Left forelimb (tissue), 1 donor: ENCODE measurements around the gene OR52M1.

ENCODE experiments used
- DNase-seq: peaks from one replicate; pipeline ENCODE4 v3.0.0-alpha.2; 2018; ENCODE audit warnings: low spot score

Gene OR52M1

DNA sequence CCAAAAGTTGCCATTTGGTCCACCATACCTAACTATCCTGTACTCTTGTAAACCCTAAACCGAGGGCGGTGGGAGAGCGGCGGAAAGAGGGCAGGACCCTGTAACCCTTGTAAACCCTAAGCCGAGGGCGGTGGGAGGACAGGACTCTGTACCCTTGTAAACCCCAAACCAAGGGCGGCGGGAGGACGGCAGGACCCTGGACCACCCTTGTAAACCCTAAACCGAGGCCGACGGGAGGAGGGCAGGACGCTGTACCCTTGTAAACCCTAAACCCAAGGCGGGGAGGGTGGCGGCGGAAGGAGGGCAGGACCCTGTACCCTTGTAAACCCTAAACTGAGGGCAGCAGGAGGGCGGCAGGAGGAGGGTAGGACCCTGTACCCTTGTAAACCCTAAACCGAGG, 24.1 kb downstream of the OR52M1 start:
- DNase-seq: no peak

DNA sequence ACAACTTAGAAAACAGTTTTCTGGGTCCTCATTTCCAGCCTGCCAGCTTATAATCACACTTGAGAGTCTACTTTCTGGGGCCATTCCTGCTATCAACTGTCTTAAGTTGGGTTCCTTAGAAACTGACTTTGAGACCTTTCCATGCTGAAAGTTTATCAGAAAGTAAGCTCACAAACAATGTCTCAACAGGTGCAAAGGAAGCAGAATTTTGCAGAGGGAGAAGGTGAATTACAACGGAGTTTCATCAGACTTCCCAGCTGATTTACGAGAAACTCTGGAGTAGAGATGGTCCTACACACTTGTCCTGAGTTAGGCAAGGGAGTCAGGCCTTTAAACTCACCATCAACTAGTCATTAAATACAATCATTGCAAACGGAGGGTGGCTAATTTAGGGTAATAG, 31.9 kb downstream of the OR52M1 start:
- no peak for DNase-seq

DNA sequence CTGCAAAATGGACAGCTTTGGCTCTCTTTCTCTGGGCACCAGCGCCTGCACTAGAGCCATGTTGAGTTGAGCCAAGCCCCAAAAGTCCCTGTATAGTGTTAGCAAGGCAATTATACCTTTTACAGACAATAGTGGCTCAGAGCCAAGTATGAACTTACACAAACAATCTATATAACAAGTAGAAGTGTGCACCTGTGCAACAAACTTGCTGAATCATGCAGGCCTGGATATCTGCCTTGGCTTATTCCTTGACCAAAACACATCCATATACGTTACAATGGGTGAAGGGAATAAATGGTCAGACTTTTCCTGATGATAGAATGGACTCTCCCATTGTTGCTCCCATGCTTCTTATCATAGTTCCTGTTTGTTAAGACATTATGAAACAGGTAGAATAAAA, 32.8 kb downstream of the OR52M1 start:
- DNase-seq: no peak

DNA sequence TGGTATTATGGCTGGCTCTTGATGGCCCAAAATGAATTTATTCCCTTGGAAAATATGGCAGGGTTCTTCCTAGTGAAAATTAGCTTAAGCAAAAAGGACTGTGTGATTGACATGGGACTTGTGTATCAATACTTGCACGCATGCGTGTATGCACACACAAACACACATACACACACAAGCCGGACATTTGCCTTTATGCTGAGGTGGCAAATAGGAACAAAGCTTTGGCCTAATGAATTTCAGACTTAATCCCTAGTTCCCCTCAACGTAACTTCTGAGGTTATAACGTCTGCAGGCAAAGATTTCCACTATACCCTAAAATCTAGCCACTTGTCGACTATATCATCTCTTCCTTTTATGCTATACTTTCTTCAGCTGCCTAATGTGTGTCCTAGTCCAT, 33.6 kb downstream of the OR52M1 start:
- no peak for DNase-seq

DNA sequence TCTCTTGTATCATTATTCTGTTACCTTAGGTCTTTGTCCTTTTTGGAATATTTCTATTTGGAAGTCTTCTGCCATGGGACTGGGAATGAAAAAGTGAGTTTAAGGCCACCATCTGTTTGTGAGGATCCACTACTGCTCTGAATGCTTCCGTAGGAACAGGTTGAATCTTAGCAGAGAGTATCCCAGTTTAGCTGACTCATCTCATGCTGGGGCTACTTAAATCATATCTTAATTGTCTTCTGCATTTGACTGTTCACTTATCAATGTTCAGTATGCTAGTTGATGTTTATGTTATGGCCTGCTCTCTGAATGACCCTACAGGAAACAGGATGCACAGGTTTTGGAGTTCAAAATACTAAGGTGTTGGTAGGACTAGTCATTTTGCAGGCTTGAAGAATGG, 35.1 kb downstream of the OR52M1 start:
- no peak for DNase-seq

DNA sequence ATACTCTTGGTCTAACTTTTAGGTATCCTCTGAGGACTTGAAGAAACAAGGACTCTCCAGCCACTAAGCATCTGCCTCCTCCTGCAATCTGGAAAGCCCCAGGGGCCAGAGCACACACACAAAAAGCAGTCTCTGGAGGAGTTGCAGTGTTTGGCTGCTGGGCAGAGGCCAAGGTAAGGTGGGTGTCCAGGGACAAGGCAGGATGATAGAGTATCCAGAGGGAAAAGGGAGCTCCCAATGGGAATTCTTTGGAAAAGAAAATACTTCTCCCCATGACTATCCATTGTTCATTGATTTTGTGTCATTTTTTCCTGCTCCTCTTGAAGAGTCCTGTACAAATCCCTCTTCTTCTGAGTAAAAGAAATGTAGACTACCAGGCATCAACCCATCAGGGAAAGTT, 36.5 kb downstream of the OR52M1 start, which contains the start of gene OR52I2:
TSS of gene OR52I2 (plus strand) at position 301 of the 400 bp plus-strand sequence.
- no peak for DNase-seq

DNA sequence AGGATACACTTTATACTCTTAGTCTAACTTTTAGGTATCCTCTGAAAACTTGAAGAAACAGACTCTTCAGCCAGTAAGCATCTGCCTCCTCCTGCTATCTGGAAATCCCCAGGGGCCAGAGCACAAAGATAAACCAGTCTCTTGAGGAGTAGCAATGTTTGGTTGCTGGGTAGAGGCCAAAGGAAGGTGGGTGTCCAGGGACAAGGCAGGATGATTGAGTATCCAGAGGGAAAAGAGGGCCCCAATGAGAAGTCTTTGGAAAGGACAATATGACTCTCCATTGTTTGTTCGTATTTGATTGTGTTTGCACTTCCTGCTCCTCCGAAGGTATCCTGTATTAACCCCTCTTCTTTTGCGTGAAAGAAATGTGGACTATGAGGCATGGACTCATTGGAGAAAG, 44.0 kb downstream of the OR52M1 start:
- DNase-seq: no peak

DNA sequence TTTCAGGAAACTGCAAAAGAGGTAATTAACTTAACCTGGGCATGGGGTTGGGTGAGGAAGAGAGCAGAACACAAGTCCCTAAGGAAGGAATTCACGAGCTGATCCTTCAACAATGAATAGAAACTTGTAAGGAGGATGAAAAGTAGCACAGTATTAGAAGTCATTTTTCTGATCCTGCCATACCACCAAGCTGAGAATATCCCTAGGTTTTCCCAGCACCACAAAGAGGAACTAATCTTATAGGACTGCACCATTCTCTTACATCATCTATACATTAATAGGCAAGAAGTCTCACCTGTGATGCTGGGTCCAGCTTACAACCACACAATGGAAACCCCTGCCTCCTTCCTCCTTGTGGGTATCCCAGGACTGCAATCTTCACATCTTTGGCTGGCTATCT, 48.7 kb downstream of the OR52M1 start, which contains the start of gene OR52I1:
TSS of gene OR52I1 (plus strand) at position 301 of the 400 bp plus-strand sequence. CDS start at position 301, 0 bp downstream.
- no peak for DNase-seq
